ENCODE data around the gene MBP. TPM values are rescaled to one million over a fixed set of nuclear protein-coding genes. Genes with fewer than 3 reads are reported as not detected.

Gene MBP
- polyA plus RNA-seq, 1 experiment, result 5.3 TPM

- POLR2A ChIA-PET, result interaction anchor here (0.7 to 0.9 kb wide), 2 partner anchors 10 to 23 kb away, joined by 3 read pairs; no protein-coding TSS in a partner anchor
- CTCF ChIA-PET, result interaction anchor here (0.6 to 1.6 kb wide), 6 partner anchors 8 to 335 kb away, joined by 3 to 7 read pairs (median 6); no protein-coding TSS in a partner anchor
- peaks cover 2% of the 10 kb centered on the region for H3K27me3 ChIP-seq (ENCODE audit: control insufficient read depth, insufficient read depth, low read length)
- no peak overlapping the region for H3K4me3 ChIP-seq (ENCODE audit: low read depth, low read length)
- no peak for TF ChIP-seq CTCF (IDR thresholded peaks at IDR 0.05; ENCODE audit: low read depth, low read length)
- no peak for DNase-seq (ENCODE audit: low read depth, low spot score)
- no peak overlapping the region for H3K27ac ChIP-seq (ENCODE audit: low read depth, low read length)
- H3K9me3 ChIP-seq (ENCODE audit: control insufficient read depth, insufficient read depth, low read length), result no peaks in the 10 kb centered on the region; the same call in none of the 2 replicates
These were observed 5.3 kb upstream of the MBP start for GRCh38 chr18:77137851-77138250.

- CTCF ChIA-PET, result interaction anchor here (0.6 to 1.6 kb wide), 2 partner anchors 7 to 153 kb away, joined by 3 to 4 read pairs; no protein-coding TSS in a partner anchor
- POLR2A ChIA-PET, result no interaction called here
- Histone ChIP-seq H3K27ac (ENCODE audit: low read depth, low read length) (no peak overlapping the region), H3K9me3 (ENCODE audit: control insufficient read depth, insufficient read depth, low read length) (no peaks in the 10 kb centered on the region; the same call in none of the 2 replicates), H3K4me3 (ENCODE audit: low read depth, low read length) (no peak overlapping the region), H3K27me3 (ENCODE audit: control insufficient read depth, insufficient read depth, low read length) (peaks cover 7% of the 10 kb centered on the region)
- TF ChIP-seq CTCF (IDR thresholded peaks at IDR 0.05; ENCODE audit: low read depth, low read length), result no peak
- DNase-seq (ENCODE audit: low read depth, low spot score), result no peak
These were observed 4.5 kb upstream of the MBP start for GRCh38 chr18:77136871-77137665.

GRCh38 chr18:77136076-77136718 lies 3.6 kb upstream of the MBP start:
- ChIA-PET POLR2A (no interaction called here), CTCF (interaction anchor here (1.6 kb wide), 1 partner anchor 152 kb away, joined by 4 read pairs; no protein-coding TSS in a partner anchor)
- Histone ChIP-seq H3K9me3 (ENCODE audit: control insufficient read depth, insufficient read depth, low read length) (no peaks in the 10 kb centered on the region; the same call in 1 of the 2 replicates), H3K4me3 (ENCODE audit: low read depth, low read length) (no peak overlapping the region), H3K27ac (ENCODE audit: low read depth, low read length) (no peak overlapping the region), H3K27me3 (ENCODE audit: control insufficient read depth, insufficient read depth, low read length) (peaks cover 11% of the 10 kb centered on the region)
- no peak for TF ChIP-seq CTCF (IDR thresholded peaks at IDR 0.05; ENCODE audit: low read depth, low read length)
- DNase-seq (ENCODE audit: low read depth, low spot score), result no peak

- Histone ChIP-seq H3K27me3 (ENCODE audit: control insufficient read depth, insufficient read depth, low read length) (peaks cover 11% of the 10 kb centered on the region), H3K9me3 (ENCODE audit: control insufficient read depth, insufficient read depth, low read length) (no peaks in the 10 kb centered on the region; the same call in 1 of the 2 replicates), H3K27ac (ENCODE audit: low read depth, low read length) (no peak overlapping the region), H3K4me3 (ENCODE audit: low read depth, low read length) (no peak overlapping the region)
- TF ChIP-seq CTCF (IDR thresholded peaks at IDR 0.05; ENCODE audit: low read depth, low read length), result no peak
- ChIA-PET CTCF (no interaction called here), POLR2A (no interaction called here)
- no peak for DNase-seq (ENCODE audit: low read depth, low spot score)
These were observed 2.9 kb upstream of the MBP start for GRCh38 chr18:77135339-77136075.

Measured in AG04450 (cell line).